Type B pancreatic cell (in vitro differentiated cells): ENCODE measurements around the gene DGKG. TPM values are rescaled to one million over a fixed set of nuclear protein-coding genes. Genes with fewer than 3 reads are reported as not detected.

ENCODE experiments used
- DNase-seq: peaks from one replicate; pipeline ENCODE4 v3.0.0; 2021; ENCODE audit warnings: mixed read lengths; ENCODE audit not compliant: unreplicated experiment; ENCODE audit errors: extremely low spot score
- H3K27ac Mint-ChIP-seq: 2 replicates; pipeline ENCODE4 v1.8.0; 2021; ENCODE audit warnings: mild to moderate bottlenecking, mixed read lengths
- H3K27me3 Mint-ChIP-seq: 2 replicates; pipeline ENCODE4 v1.8.0; 2021; ENCODE audit warnings: mixed read lengths
- H3K36me3 Mint-ChIP-seq: 2 replicates; pipeline ENCODE4 v1.8.0; 2021; ENCODE audit warnings: mixed read lengths
- H3K4me1 Mint-ChIP-seq: one replicate; pipeline ENCODE4 v1.8.0; 2021; ENCODE audit warnings: mixed read lengths; ENCODE audit not compliant: unreplicated experiment
- H3K4me3 Mint-ChIP-seq: 2 replicates; pipeline ENCODE4 v1.8.0; 2021; ENCODE audit warnings: mild to moderate bottlenecking, mixed read lengths
- H3K9me3 Mint-ChIP-seq: 2 replicates; pipeline ENCODE4 v1.8.0; 2021; ENCODE audit warnings: mixed read lengths
- total RNA-seq: library from RNA; stranded (reverse); gene quantifications from 2 replicates; pipeline ENCODE4 v1.2.1, GENCODE V29; 2021; ENCODE audit warnings: low replicate concordance
- TF ChIP-seq, protein P1 (sequence below): fragments of 200-600 bp; sonication (generic); conservative IDR thresholded peaks from 2 replicates; pipeline ENCODE4 v1.5.0; 2021; ENCODE audit warnings: antibody characterized with exemption, mild to moderate bottlenecking

DGKG gene
- total RNA-seq, 1 donor from 2014 or later: 11.6 TPM

DNA sequence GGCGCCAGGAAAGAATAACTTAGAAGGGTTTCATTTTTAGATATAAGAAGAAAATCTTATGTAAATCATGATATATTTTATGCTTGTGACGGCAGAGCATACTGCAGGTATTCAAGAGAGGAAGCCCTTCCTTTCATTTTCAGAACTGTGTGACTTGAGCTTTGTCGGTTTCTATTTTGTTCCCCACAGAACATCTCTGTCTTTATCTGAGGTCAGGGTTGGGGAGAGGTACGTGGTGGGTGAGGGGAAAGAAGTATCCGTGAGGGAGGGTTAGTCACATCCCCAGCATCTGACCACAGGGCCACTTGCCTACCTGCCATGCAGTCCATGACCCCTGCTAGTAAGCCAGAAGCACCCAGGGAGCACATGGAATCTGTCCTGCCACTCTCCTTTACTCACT, 126.5 kb downstream of the DGKG start:
- TF ChIP-seq, protein P1, sequence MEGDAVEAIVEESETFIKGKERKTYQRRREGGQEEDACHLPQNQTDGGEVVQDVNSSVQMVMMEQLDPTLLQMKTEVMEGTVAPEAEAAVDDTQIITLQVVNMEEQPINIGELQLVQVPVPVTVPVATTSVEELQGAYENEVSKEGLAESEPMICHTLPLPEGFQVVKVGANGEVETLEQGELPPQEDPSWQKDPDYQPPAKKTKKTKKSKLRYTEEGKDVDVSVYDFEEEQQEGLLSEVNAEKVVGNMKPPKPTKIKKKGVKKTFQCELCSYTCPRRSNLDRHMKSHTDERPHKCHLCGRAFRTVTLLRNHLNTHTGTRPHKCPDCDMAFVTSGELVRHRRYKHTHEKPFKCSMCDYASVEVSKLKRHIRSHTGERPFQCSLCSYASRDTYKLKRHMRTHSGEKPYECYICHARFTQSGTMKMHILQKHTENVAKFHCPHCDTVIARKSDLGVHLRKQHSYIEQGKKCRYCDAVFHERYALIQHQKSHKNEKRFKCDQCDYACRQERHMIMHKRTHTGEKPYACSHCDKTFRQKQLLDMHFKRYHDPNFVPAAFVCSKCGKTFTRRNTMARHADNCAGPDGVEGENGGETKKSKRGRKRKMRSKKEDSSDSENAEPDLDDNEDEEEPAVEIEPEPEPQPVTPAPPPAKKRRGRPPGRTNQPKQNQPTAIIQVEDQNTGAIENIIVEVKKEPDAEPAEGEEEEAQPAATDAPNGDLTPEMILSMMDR: no peak
- Mint-ChIP-seq H3K36me3 (no peaks in the 10 kb centered on the region), H3K27me3 (peaks cover 13% of the 10 kb centered on the region)

DNA sequence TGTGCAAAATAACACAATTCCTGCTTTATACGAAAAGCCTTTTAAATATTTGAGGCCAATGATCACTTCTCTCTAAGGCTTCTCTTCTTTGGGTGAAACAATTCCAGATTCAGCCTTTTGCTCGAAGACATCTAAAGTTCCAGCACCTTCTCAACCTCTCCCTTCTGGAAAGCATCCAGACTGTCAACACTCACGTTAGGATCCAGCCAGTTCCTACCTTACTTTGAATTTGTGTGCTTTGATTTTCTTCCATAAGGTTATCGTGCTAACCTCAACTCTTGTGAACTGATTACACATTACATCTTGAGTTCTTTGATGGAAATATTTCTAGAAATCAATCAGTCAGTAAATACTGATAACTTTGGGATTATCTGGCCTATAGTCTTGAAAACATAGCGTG, 127.9 kb downstream of the DGKG start:
- no peaks in the 10 kb centered on the region for H3K36me3 Mint-ChIP-seq
- no peaks in the 10 kb centered on the region for H3K4me1 Mint-ChIP-seq
- no peaks in the 10 kb centered on the region for H3K9me3 Mint-ChIP-seq
- TF ChIP-seq, protein P1: no peak
- DNase-seq: no peak
- H3K27me3 Mint-ChIP-seq: peaks cover 14% of the 10 kb centered on the region
- no peak overlapping the region for H3K27ac Mint-ChIP-seq
- no peak overlapping the region for H3K4me3 Mint-ChIP-seq

More for the DNA sequence above, 126.5 kb downstream of the DGKG start:
- no peaks in the 10 kb centered on the region for H3K9me3 Mint-ChIP-seq
- no peak overlapping the region for H3K4me3 Mint-ChIP-seq
- DNase-seq: no peak
- H3K27ac Mint-ChIP-seq: no peak overlapping the region
- no peaks in the 10 kb centered on the region for H3K4me1 Mint-ChIP-seq

- no peaks in the 10 kb centered on the region for H3K9me3 Mint-ChIP-seq
- H3K27ac Mint-ChIP-seq: no peak overlapping the region
- peaks cover 40% of the 10 kb centered on the region for H3K27me3 Mint-ChIP-seq
- TF ChIP-seq, protein P1: no peak
- H3K36me3 Mint-ChIP-seq: no peaks in the 10 kb centered on the region
- DNase-seq: no peak
- no peak overlapping the region for H3K4me3 Mint-ChIP-seq
- no peaks in the 10 kb centered on the region for H3K4me1 Mint-ChIP-seq
These were observed 135.6 kb downstream of the DGKG start for GRCh38 chr3:186226482-186226881.

DNA sequence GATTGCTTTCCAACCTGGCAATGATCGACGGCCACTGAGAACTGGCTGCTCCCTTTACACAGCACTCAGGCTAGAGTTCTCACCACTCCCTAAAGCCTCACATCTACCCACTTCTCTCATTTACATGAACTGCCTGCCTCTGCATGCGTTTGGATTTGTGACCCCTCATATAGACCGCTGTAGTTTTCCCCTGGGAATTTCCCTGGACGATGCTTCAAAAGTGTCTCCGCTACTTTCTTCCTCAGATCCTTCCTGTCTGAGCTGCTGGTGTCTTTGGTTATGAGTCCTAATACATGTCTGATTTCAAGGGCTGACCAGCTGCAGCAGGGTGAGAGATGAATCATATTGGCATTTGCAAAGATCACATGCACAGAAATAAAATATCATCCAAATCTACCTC, 136.4 kb downstream of the DGKG start:
- no peaks in the 10 kb centered on the region for H3K4me1 Mint-ChIP-seq
- no peak for DNase-seq
- peaks cover 40% of the 10 kb centered on the region for H3K27me3 Mint-ChIP-seq
- H3K27ac Mint-ChIP-seq: no peak overlapping the region
- no peak overlapping the region for H3K4me3 Mint-ChIP-seq
- H3K36me3 Mint-ChIP-seq: no peaks in the 10 kb centered on the region
- TF ChIP-seq, protein P1: no peak
- no peaks in the 10 kb centered on the region for H3K9me3 Mint-ChIP-seq

DNA sequence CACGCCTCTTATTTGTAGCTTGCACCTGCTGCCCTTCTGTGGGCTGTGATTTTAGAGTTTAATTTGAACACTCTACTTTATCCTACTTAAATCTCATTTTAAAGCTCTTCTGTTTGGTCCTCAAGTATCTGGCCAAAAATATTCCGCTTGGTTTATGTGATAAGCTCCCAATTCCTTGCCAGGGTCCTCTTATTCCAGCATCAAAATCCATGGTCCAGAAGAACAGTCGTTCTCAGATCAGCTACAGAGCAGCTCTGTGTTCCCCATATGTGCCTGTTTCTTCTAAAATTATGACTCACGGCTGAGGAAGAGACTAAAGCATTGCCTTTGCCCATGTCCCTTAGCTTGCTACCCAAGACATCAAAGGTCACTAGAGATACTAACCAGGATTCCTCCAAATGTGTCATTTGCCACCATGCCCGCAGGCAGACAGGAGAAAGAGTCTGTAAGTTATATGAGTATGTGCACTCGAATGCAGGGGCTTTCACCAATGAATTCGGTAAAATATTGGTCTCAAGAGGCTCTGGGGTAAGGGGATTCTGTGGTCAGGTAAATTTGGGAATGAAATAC, 137.9 kb downstream of the DGKG start:
- peaks cover 36% of the 10 kb centered on the region for H3K27me3 Mint-ChIP-seq
- DNase-seq: no peak
- H3K27ac Mint-ChIP-seq: no peak overlapping the region
- H3K4me1 Mint-ChIP-seq: no peaks in the 10 kb centered on the region
- TF ChIP-seq, protein P1: no peak
- H3K9me3 Mint-ChIP-seq: no peaks in the 10 kb centered on the region
- no peaks in the 10 kb centered on the region for H3K36me3 Mint-ChIP-seq
- no peak overlapping the region for H3K4me3 Mint-ChIP-seq

DNA sequence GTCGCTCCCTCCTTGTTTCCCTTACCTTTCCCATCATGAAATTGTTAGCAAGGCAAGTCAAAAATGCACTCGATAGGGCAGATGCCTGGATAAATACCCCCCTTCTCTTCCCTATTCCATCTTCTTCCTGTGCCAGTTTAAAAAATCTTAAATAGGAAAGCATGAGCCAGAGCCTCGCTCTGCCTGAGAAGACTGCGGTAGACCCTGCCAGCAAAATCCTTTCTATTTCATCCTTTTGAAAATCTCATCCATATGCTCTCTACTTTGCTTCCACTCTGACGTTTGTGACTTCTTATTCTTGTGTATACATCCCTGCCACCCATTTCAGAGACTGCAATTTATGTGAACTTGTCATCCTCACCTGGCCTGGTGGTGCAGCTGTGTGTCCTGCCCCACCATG, 138.6 kb downstream of the DGKG start:
- peaks cover 32% of the 10 kb centered on the region for H3K27me3 Mint-ChIP-seq
- H3K27ac Mint-ChIP-seq: no peak overlapping the region
- H3K36me3 Mint-ChIP-seq: no peaks in the 10 kb centered on the region
- H3K9me3 Mint-ChIP-seq: no peaks in the 10 kb centered on the region
- no peak overlapping the region for H3K4me3 Mint-ChIP-seq
- TF ChIP-seq, protein P1: no peak
- DNase-seq: no peak
- no peaks in the 10 kb centered on the region for H3K4me1 Mint-ChIP-seq
